ENCODE results near the gene PSME3IP1.

PSME3IP1 gene

GRCh38 chr16:57127037-57127763, 58.6 kb downstream of the PSME3IP1 start:
- Histone ChIP-seq H2AFZ (ENCODE audit: low read length) (no peak overlapping the region), H3K79me2 (ENCODE audit: insufficient read depth, low read length) (no peaks in the 10 kb centered on the region), H3K27ac (ENCODE audit: low read depth, low read length, poor library complexity, severe bottlenecking) (no peak overlapping the region), H3K4me3 (ENCODE audit: low read depth, low read length, poor library complexity, severe bottlenecking) (no peak overlapping the region), H3K4me2 (ENCODE audit: low read length) (no peak overlapping the region), H3K4me1 (ENCODE audit: insufficient read depth, low read length, severe bottlenecking) (no peaks in the 10 kb centered on the region), H3K9me2 (ENCODE audit: low read depth, low read length) (no peaks in the 10 kb centered on the region), H3K36me3 (ENCODE audit: insufficient read depth, low read length) (no peaks in the 10 kb centered on the region), H3K27me3 (ENCODE audit: insufficient read depth, low read length) (no peaks in the 10 kb centered on the region), H3K9ac (ENCODE audit: low read length) (no peak overlapping the region), H3F3A (ENCODE audit: insufficient read depth, low read length) (no peaks in the 10 kb centered on the region), H4K20me1 (ENCODE audit: insufficient read depth, low read length) (no peaks in the 10 kb centered on the region), H3K9me3 (ENCODE audit: low read length) (no peaks in the 10 kb centered on the region)
- TF ChIP-seq EZH2 (IDR thresholded peaks at IDR 0.05; ENCODE audit: borderline replicate concordance, low read length), result no peak
- TF ChIP-seq, protein P1, sequence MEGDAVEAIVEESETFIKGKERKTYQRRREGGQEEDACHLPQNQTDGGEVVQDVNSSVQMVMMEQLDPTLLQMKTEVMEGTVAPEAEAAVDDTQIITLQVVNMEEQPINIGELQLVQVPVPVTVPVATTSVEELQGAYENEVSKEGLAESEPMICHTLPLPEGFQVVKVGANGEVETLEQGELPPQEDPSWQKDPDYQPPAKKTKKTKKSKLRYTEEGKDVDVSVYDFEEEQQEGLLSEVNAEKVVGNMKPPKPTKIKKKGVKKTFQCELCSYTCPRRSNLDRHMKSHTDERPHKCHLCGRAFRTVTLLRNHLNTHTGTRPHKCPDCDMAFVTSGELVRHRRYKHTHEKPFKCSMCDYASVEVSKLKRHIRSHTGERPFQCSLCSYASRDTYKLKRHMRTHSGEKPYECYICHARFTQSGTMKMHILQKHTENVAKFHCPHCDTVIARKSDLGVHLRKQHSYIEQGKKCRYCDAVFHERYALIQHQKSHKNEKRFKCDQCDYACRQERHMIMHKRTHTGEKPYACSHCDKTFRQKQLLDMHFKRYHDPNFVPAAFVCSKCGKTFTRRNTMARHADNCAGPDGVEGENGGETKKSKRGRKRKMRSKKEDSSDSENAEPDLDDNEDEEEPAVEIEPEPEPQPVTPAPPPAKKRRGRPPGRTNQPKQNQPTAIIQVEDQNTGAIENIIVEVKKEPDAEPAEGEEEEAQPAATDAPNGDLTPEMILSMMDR (IDR thresholded peaks at IDR 0.05; ENCODE audit: low read length), result no peak

- TF ChIP-seq, protein P1 (IDR thresholded peaks at IDR 0.05; ENCODE audit: low read length), result no peak
- Histone ChIP-seq H3K27me3 (ENCODE audit: insufficient read depth, low read length) (no peaks in the 10 kb centered on the region), H3K4me3 (ENCODE audit: low read depth, low read length, poor library complexity, severe bottlenecking) (no peak overlapping the region), H3K27ac (ENCODE audit: low read depth, low read length, poor library complexity, severe bottlenecking) (no peak overlapping the region), H4K20me1 (ENCODE audit: insufficient read depth, low read length) (no peaks in the 10 kb centered on the region), H3K4me1 (ENCODE audit: insufficient read depth, low read length, severe bottlenecking) (no peaks in the 10 kb centered on the region), H3K9me3 (ENCODE audit: low read length) (no peaks in the 10 kb centered on the region), H2AFZ (ENCODE audit: low read length) (no peak overlapping the region), H3K4me2 (ENCODE audit: low read length) (no peak overlapping the region), H3K36me3 (ENCODE audit: insufficient read depth, low read length) (no peaks in the 10 kb centered on the region), H3K9ac (ENCODE audit: low read length) (no peak overlapping the region), H3F3A (ENCODE audit: insufficient read depth, low read length) (no peaks in the 10 kb centered on the region), H3K79me2 (ENCODE audit: insufficient read depth, low read length) (no peaks in the 10 kb centered on the region), H3K9me2 (ENCODE audit: low read depth, low read length) (no peaks in the 10 kb centered on the region)
These were observed 59.4 kb downstream of the PSME3IP1 start for GRCh38 chr16:57126411-57126810.

GRCh38 chr16:57125969-57126368, 59.9 kb downstream of the PSME3IP1 start:
- Histone ChIP-seq H3K4me2 (ENCODE audit: low read length) (no peak overlapping the region), H3K79me2 (ENCODE audit: insufficient read depth, low read length) (no peaks in the 10 kb centered on the region), H3K9me3 (ENCODE audit: low read length) (no peaks in the 10 kb centered on the region)

More at GRCh38 chr16:57125969-57126368, 59.9 kb downstream of the PSME3IP1 start:
- H3K27ac ChIP-seq (ENCODE audit: low read depth, low read length, poor library complexity, severe bottlenecking), result no peak overlapping the region
- no peaks in the 10 kb centered on the region for H3K4me1 ChIP-seq (ENCODE audit: insufficient read depth, low read length, severe bottlenecking)
- no peaks in the 10 kb centered on the region for H3K9me2 ChIP-seq (ENCODE audit: low read depth, low read length)
- no peak overlapping the region for H3K4me3 ChIP-seq (ENCODE audit: low read depth, low read length, poor library complexity, severe bottlenecking)
- TF ChIP-seq, protein P1 (IDR thresholded peaks at IDR 0.05; ENCODE audit: low read length), result no peak
- TF ChIP-seq EZH2 (IDR thresholded peaks at IDR 0.05; ENCODE audit: borderline replicate concordance, low read length), result no peak
- H3K36me3 ChIP-seq (ENCODE audit: insufficient read depth, low read length), result no peaks in the 10 kb centered on the region
- H3K27me3 ChIP-seq (ENCODE audit: insufficient read depth, low read length), result no peaks in the 10 kb centered on the region
- H2AFZ ChIP-seq (ENCODE audit: low read length), result no peak overlapping the region
- H3F3A ChIP-seq (ENCODE audit: insufficient read depth, low read length), result no peaks in the 10 kb centered on the region
- H4K20me1 ChIP-seq (ENCODE audit: insufficient read depth, low read length), result no peaks in the 10 kb centered on the region
- H3K9ac ChIP-seq (ENCODE audit: low read length), result no peak overlapping the region

All from OCI-LY1 (cell line).